HEK293 (cell line): ENCODE measurements around the gene KLF7.

Source experiments
- CTCF ChIA-PET: fragments of 350-600 bp; formaldehyde crosslinking; extraction: SDS; loops from one replicate; lab custom pipeline; 2021; ENCODE audit warnings: antibody characterized with exemption; lab: Yijun Ruan, JAX
- POLR2A ChIA-PET: fragments of 300-600 bp; formaldehyde crosslinking; extraction: SDS; loops from one replicate; lab custom pipeline; 2020; ENCODE audit warnings: antibody characterized with exemption, inconsistent platforms; lab: Yijun Ruan, JAX
- H3K27ac ChIP-seq: fragments of 200-500 bp; sonication (Bioruptor generic); 2 replicates; pipeline ENCODE4 v1.5.1; 2014; ENCODE audit warnings: low read depth, low read length, control low read depth, inconsistent platforms; ENCODE audit errors: extremely low read depth
- H3K36me3 ChIP-seq, 2 experiments: fragments of 200-500 bp in 1 of 2; sonication (Bioruptor generic) in 1 of 2; 1 replicate in 1 of 2; 2 replicates in 1 of 2; pipeline ENCODE4 v1.5.1; 2014 to 2017; ENCODE audit warnings: inconsistent platforms in 2 of 2, low read length in 2 of 2; ENCODE audit not compliant: control insufficient read depth in 2 of 2, insufficient read depth in 1 of 2
- H3K4me1 ChIP-seq: fragments of 200-500 bp; sonication (Bioruptor generic); 2 replicates; pipeline ENCODE4 v1.5.1; 2014; ENCODE audit warnings: mild to moderate bottlenecking, low read length, inconsistent platforms; ENCODE audit not compliant: control insufficient read depth, insufficient read depth
- H3K4me3 ChIP-seq: 2 replicates; pipeline ENCODE4 v1.5.1; 2011; ENCODE audit warnings: low read depth, mild to moderate bottlenecking, control low read depth, low read length, moderate library complexity
- H3K9me3 ChIP-seq: fragments of 200-500 bp; sonication (Bioruptor generic); 2 replicates; pipeline ENCODE4 v1.5.1; 2014; ENCODE audit warnings: low read depth, low read length, inconsistent platforms; ENCODE audit not compliant: control insufficient read depth, insufficient read depth
- KLF16 ChIP-seq: fragments of 450-650 bp; formaldehyde crosslinking; IDR thresholded peaks from 2 replicates; pipeline ENCODE4 v1.5.1; 2017; ENCODE audit warnings: missing biosample characterization, missing genetic modification characterization
- SCRT2 ChIP-seq: fragments of 450-650 bp; formaldehyde crosslinking; IDR thresholded peaks from 2 replicates; pipeline ENCODE4 v1.5.1; 2016; ENCODE audit warnings: missing biosample characterization, missing genetic modification characterization
- ZBTB21 ChIP-seq: fragments of 450-650 bp; formaldehyde crosslinking; IDR thresholded peaks from 2 replicates; pipeline ENCODE4 v1.5.1; 2017; ENCODE audit warnings: missing biosample characterization, missing genetic modification characterization
- ZFP41 ChIP-seq: fragments of 450-650 bp; formaldehyde crosslinking; IDR thresholded peaks from 2 replicates; pipeline ENCODE4 v1.5.1; 2016; ENCODE audit warnings: missing biosample characterization, missing genetic modification characterization, borderline replicate concordance
- ZIC2 ChIP-seq: fragments of 450-650 bp; formaldehyde crosslinking; IDR thresholded peaks from 2 replicates; pipeline ENCODE4 v1.5.1; 2016; ENCODE audit warnings: missing biosample characterization, missing genetic modification characterization
- ZNF10 ChIP-seq: fragments of 450-650 bp; formaldehyde crosslinking; IDR thresholded peaks from 2 replicates; pipeline ENCODE4 v1.5.1; 2017; ENCODE audit warnings: missing biosample characterization, missing genetic modification characterization
- ZNF114 ChIP-seq: fragments of 450-650 bp; formaldehyde crosslinking; IDR thresholded peaks from 2 replicates; pipeline ENCODE4 v1.5.0; 2017; ENCODE audit warnings: missing biosample characterization, missing genetic modification characterization
- ZNF221 ChIP-seq: fragments of 450-650 bp; formaldehyde crosslinking; IDR thresholded peaks from 2 replicates; pipeline ENCODE4 v1.5.1; 2017; ENCODE audit warnings: missing biosample characterization, missing genetic modification characterization, borderline replicate concordance
- ZNF24 ChIP-seq: fragments of 450-650 bp; formaldehyde crosslinking; IDR thresholded peaks from 2 replicates; pipeline ENCODE4 v1.5.1; 2016; ENCODE audit warnings: missing biosample characterization, missing genetic modification characterization
- ZNF350 ChIP-seq: fragments of 450-650 bp; formaldehyde crosslinking; IDR thresholded peaks from 2 replicates; pipeline ENCODE4 v1.5.0; 2017; ENCODE audit warnings: missing biosample characterization, mild to moderate bottlenecking, missing genetic modification characterization
- ZNF404 ChIP-seq: fragments of 450-650 bp; formaldehyde crosslinking; IDR thresholded peaks from 2 replicates; pipeline ENCODE4 v1.5.1; 2017; ENCODE audit warnings: missing biosample characterization, missing genetic modification characterization
- ZNF510 ChIP-seq: fragments of 450-650 bp; formaldehyde crosslinking; IDR thresholded peaks from 2 replicates; pipeline ENCODE4 v1.5.1; 2018; ENCODE audit warnings: mild to moderate bottlenecking, missing genetic modification characterization, missing biosample characterization; ENCODE audit not compliant: insufficient replicate concordance
- ZNF555 ChIP-seq: fragments of 450-650 bp; formaldehyde crosslinking; conservative IDR thresholded peaks from 2 replicates; pipeline ENCODE4 v1.5.1; 2017; ENCODE audit warnings: missing biosample characterization, mild to moderate bottlenecking, missing genetic modification characterization, inconsistent platforms
- ZNF707 ChIP-seq: fragments of 450-650 bp; formaldehyde crosslinking; IDR thresholded peaks from 2 replicates; pipeline ENCODE4 v1.5.1; 2016; ENCODE audit warnings: missing biosample characterization, missing genetic modification characterization
- TF ChIP-seq, protein P1 (sequence below): fragments of 450-650 bp; formaldehyde crosslinking; IDR thresholded peaks from 2 replicates; pipeline ENCODE4 v1.5.1; 2016; ENCODE audit warnings: missing biosample characterization, missing genetic modification characterization
- TF ChIP-seq, protein P2 (sequence below): fragments of 450-650 bp; formaldehyde crosslinking; IDR thresholded peaks from 2 replicates; pipeline ENCODE4 v1.5.1; 2016; ENCODE audit warnings: missing biosample characterization, missing genetic modification characterization
- TF ChIP-seq, protein P3 (sequence below): fragments of 450-650 bp; formaldehyde crosslinking; IDR thresholded peaks from 2 replicates; pipeline ENCODE4 v1.5.1; 2016; ENCODE audit warnings: missing biosample characterization, missing genetic modification characterization
- TF ChIP-seq, protein P4 (sequence below): fragments of 450-650 bp; formaldehyde crosslinking; IDR thresholded peaks from 2 replicates; pipeline ENCODE4 v1.5.1; 2016; ENCODE audit warnings: missing biosample characterization, missing genetic modification characterization

The KLF7 gene

DNA sequence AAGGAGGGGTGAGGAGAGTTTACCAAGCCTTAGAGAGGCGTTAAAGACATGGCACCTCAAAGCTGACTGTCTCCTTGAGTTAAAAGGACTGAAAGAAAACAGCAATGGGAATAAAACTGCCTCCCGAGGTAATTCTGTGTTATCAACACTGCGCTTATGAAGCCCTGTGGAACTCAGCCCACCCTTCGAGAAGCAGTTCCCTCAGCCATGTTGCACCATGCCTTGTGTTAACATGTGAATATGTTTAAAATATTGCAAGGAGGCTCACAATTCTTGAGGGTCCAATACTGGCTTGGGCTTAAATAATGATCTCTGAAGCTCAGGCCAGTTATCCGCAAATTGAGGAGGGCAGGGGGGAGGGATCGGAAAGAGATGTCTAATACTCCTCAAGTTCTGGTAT is 14.7 kb downstream of the KLF7 start:
- Histone ChIP-seq H3K27ac (no peak overlapping the region), H3K9me3 (no peaks in the 10 kb centered on the region), H3K4me1 (peaks cover 3% of the 10 kb centered on the region; the same call in 1 of the 2 replicates), H3K4me3 (no peak overlapping the region), H3K36me3 (no peaks in the 10 kb centered on the region)
- CTCF ChIA-PET = no interaction called here
- POLR2A ChIA-PET = no interaction called here
- TF ChIP-seq KLF16 (tag by site-specific recombination) (no peak), ZNF10 (tag by site-specific recombination) (no peak), ZNF707 (no peak), ZNF510 (tag by site-specific recombination) (no peak), ZNF114 (no peak)
- TF ChIP-seq, protein P1, sequence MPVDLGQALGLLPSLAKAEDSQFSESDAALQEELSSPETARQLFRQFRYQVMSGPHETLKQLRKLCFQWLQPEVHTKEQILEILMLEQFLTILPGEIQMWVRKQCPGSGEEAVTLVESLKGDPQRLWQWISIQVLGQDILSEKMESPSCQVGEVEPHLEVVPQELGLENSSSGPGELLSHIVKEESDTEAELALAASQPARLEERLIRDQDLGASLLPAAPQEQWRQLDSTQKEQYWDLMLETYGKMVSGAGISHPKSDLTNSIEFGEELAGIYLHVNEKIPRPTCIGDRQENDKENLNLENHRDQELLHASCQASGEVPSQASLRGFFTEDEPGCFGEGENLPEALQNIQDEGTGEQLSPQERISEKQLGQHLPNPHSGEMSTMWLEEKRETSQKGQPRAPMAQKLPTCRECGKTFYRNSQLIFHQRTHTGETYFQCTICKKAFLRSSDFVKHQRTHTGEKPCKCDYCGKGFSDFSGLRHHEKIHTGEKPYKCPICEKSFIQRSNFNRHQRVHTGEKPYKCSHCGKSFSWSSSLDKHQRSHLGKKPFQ (tag by site-specific recombination) = no peak
- TF ChIP-seq, protein P2, sequence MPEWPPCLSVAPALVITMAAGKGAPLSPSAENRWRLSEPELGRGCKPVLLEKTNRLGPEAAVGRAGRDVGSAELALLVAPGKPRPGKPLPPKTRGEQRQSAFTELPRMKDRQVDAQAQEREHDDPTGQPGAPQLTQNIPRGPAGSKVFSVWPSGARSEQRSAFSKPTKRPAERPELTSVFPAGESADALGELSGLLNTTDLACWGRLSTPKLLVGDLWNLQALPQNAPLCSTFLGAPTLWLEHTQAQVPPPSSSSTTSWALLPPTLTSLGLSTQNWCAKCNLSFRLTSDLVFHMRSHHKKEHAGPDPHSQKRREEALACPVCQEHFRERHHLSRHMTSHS (tag by site-specific recombination) = no peak

DNA sequence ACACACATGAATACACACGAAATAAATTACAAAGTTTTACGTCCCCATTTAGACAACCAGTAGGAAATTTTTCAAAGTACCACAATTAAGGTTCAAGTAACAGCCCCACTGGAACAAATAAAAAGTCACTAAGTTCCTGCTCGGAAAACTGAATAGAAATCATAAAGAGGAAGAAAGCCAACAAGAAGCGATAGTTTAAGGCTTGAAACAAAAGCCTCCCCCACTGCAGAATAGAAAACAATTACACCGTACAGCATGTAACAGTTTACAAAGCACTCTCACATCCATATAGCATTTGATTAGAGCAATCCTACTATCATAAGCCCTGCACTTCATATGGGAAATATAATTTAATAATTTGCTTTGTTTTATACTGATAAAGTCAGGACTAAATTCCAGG is 15.5 kb downstream of the KLF7 start:
- Histone ChIP-seq H3K4me1 (peaks cover 3% of the 10 kb centered on the region; the same call in 1 of the 2 replicates), H3K4me3 (no peak overlapping the region), H3K27ac (no peak overlapping the region), H3K9me3 (no peaks in the 10 kb centered on the region), H3K36me3 (no peaks in the 10 kb centered on the region)
- POLR2A ChIA-PET = no interaction called here
- CTCF ChIA-PET = no interaction called here
- TF ChIP-seq ZNF350 (tag by site-specific recombination) (no peak), ZNF221 (tag by site-specific recombination) (no peak), ZNF24 (tag by site-specific recombination) (no peak), ZNF555 (tag by site-specific recombination) (no peak), ZNF404 (tag by site-specific recombination) (no peak), ZBTB21 (tag by site-specific recombination) (no peak), ZNF114 (no peak), SCRT2 (tag by site-specific recombination) (no peak), ZFP41 (tag by site-specific recombination) (no peak), KLF16 (tag by site-specific recombination) (no peak)

DNA sequence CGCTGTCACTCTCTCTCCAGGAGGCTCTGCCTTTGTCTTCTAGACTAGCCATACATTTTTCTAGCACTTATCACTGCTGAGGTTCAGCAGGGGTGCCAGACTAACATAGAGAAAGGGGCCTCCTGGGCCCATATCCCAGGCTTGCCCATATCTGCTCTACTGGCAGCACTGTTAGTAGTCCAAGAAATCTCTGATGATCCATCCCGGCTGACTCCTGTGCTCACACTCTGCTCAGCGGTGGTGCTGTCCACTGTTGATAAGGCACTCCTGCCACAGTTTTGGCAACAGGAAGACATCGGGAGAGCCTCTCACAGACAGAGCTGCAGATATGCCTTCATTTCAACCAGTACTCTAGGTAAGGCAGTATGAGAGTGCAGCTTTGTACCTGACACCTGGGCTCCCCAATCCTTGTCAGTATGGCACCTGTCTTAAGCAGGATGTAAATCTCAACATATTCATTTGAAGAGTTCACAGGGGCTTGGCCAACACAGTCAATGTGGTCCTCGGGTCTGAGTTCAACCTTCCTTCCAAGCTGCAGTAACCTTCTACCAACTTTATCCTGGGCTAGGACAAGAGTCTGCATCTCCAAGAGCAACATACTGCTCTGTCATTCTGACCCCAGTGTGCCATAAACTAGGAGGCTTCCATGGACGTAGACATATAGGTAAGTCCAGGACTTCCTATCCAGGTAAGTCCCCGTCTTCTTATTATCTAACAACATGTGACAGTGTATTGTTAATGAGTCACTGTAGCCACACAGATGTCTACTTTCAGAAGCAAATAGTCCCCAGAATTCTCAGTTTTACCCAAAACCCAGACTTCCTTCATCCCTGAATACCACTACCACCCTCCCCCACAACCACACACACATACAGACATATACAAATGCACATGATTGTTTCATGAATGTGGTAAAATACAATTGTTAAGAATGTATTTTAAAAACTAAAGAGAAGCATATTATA is 16.2 kb downstream of the KLF7 start:
- ChIA-PET POLR2A (no interaction called here), CTCF (interaction anchor here (0.6 kb wide), 1 partner anchor 34 kb away, joined by 3 read pairs; no protein-coding TSS in a partner anchor)
- no peaks in the 10 kb centered on the region for H3K36me3 ChIP-seq
- TF ChIP-seq, protein P3, sequence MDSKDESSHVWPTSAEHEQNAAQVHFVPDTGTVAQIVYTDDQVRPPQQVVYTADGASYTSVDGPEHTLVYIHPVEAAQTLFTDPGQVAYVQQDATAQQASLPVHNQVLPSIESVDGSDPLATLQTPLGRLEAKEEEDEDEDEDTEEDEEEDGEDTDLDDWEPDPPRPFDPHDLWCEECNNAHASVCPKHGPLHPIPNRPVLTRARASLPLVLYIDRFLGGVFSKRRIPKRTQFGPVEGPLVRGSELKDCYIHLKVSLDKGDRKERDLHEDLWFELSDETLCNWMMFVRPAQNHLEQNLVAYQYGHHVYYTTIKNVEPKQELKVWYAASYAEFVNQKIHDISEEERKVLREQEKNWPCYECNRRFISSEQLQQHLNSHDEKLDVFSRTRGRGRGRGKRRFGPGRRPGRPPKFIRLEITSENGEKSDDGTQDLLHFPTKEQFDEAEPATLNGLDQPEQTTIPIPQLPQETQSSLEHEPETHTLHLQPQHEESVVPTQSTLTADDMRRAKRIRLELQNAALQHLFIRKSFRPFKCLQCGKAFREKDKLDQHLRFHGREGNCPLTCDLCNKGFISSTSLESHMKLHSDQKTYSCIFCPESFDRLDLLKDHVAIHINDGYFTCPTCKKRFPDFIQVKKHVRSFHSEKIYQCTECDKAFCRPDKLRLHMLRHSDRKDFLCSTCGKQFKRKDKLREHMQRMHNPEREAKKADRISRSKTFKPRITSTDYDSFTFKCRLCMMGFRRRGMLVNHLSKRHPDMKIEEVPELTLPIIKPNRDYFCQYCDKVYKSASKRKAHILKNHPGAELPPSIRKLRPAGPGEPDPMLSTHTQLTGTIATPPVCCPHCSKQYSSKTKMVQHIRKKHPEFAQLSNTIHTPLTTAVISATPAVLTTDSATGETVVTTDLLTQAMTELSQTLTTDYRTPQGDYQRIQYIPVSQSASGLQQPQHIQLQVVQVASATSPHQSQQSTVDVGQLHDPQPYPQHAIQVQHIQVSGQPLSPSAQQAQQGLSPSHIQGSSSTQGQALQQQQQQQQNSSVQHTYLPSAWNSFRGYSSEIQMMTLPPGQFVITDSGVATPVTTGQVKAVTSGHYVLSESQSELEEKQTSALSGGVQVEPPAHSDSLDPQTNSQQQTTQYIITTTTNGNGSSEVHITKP (tag by site-specific recombination) = peak; percentile 60; the same call in 1 of the 2 replicates
- TF ChIP-seq, protein P4, sequence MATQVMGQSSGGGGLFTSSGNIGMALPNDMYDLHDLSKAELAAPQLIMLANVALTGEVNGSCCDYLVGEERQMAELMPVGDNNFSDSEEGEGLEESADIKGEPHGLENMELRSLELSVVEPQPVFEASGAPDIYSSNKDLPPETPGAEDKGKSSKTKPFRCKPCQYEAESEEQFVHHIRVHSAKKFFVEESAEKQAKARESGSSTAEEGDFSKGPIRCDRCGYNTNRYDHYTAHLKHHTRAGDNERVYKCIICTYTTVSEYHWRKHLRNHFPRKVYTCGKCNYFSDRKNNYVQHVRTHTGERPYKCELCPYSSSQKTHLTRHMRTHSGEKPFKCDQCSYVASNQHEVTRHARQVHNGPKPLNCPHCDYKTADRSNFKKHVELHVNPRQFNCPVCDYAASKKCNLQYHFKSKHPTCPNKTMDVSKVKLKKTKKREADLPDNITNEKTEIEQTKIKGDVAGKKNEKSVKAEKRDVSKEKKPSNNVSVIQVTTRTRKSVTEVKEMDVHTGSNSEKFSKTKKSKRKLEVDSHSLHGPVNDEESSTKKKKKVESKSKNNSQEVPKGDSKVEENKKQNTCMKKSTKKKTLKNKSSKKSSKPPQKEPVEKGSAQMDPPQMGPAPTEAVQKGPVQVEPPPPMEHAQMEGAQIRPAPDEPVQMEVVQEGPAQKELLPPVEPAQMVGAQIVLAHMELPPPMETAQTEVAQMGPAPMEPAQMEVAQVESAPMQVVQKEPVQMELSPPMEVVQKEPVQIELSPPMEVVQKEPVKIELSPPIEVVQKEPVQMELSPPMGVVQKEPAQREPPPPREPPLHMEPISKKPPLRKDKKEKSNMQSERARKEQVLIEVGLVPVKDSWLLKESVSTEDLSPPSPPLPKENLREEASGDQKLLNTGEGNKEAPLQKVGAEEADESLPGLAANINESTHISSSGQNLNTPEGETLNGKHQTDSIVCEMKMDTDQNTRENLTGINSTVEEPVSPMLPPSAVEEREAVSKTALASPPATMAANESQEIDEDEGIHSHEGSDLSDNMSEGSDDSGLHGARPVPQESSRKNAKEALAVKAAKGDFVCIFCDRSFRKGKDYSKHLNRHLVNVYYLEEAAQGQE (tag by site-specific recombination) = peak; percentile 70
- TF ChIP-seq ZNF510 (tag by site-specific recombination) (no peak), ZIC2 (tag by site-specific recombination) (peak; percentile 90)
- H3K4me1 ChIP-seq = peaks cover 3% of the 10 kb centered on the region; the same call in 1 of the 2 replicates
- H3K9me3 ChIP-seq = no peaks in the 10 kb centered on the region
- no peak overlapping the region for H3K27ac ChIP-seq
- no peak overlapping the region for H3K4me3 ChIP-seq
